Lung (tissue), 12 donors: ENCODE measurements around the gene DCAF7. TPM values are rescaled to one million over a fixed set of nuclear protein-coding genes. Genes with fewer than 3 reads are reported as not detected.
A peak's percentile ranks its signal among the peaks of the same experiment; 100 is the strongest.

Experiments used
- ATAC-seq: fragments of 200-7000 bp; cut with Tn5 transposase; one replicate; pipeline ENCODE4 v1.9.1; 2020; ENCODE audit warnings: moderate number of reproducible peaks; ENCODE audit not compliant: insufficient read depth, low FRiP score
- DNase-seq, 3 donors: peaks; one replicate each; pipeline ENCODE4 v3.0.0-alpha.2; 2013 to 2017
- H3K27ac ChIP-seq, 2 donors: one replicate each; pipeline ENCODE4 v1.5.1; 2013; ENCODE audit warnings: mild to moderate bottlenecking in 2 of 2, moderate library complexity in 2 of 2, control low read depth in 1 of 2, inconsistent platforms in 1 of 2, low read depth in 1 of 2, low read length in 1 of 2
- H3K27me3 ChIP-seq, 3 donors: one replicate each; pipeline ENCODE4 v1.5.1; 2013; ENCODE audit warnings: low read length in 2 of 3; ENCODE audit not compliant: control insufficient read depth in 3 of 3, insufficient read depth in 3 of 3
- H3K36me3 ChIP-seq, 4 donors: one replicate each; pipeline ENCODE4 v1.5.1; 2013; ENCODE audit warnings: low read length in 4 of 4, mild to moderate bottlenecking in 1 of 4, moderate library complexity in 1 of 4; ENCODE audit not compliant: control insufficient read depth in 4 of 4, insufficient read depth in 4 of 4
- H3K4me1 ChIP-seq, 5 donors: one replicate each; pipeline ENCODE4 v1.5.1; 2013; ENCODE audit warnings: low read length in 5 of 5, mild to moderate bottlenecking in 2 of 5, moderate library complexity in 1 of 5; ENCODE audit not compliant: control insufficient read depth in 5 of 5, insufficient read depth in 5 of 5
- H3K4me3 ChIP-seq: one replicate; pipeline ENCODE4 v1.5.1; 2013; ENCODE audit warnings: mild to moderate bottlenecking, control low read depth, moderate library complexity
- H3K9ac ChIP-seq, 2 donors: one replicate each; pipeline ENCODE4 v1.5.1; 2013; ENCODE audit warnings: low read length in 2 of 2, control low read depth in 1 of 2; ENCODE audit not compliant: insufficient read depth in 1 of 2
- H3K9me3 ChIP-seq, 4 donors: one replicate each; pipeline ENCODE4 v1.5.1; 2013; ENCODE audit warnings: low read length in 3 of 4, mild to moderate bottlenecking in 1 of 4, moderate library complexity in 1 of 4; ENCODE audit not compliant: control insufficient read depth in 4 of 4, insufficient read depth in 3 of 4
- CTCF ChIP-seq: IDR thresholded peaks from 2 replicates; pipeline ENCODE4 v1.5.1; 2012; ENCODE audit warnings: mild to moderate bottlenecking; ENCODE audit errors: control extremely low read depth, extremely low read depth
- WGBS, 2 donors: extraction: QIAGEN DNeasy Blood & Tissue Kit; methylation state at CpG; one replicate each; pipeline ENCODE4 v1.1.7; 2013; 5-methylcytosine and 5-hydroxymethylcytosine counted together
- polyA plus RNA-seq, 2 donors: library from polyadenylated mRNA; stranded (reverse); fragments of 200-250 nt; gene quantifications; one replicate each; pipeline ENCODE4 v1.2.1, GENCODE V29; 2013
- total RNA-seq, 2 donors: library from RNA; depleted of rRNA in 1 of 2; stranded (reverse); fragments of >200 nt in 1 of 2; gene quantifications; one replicate each; pipeline ENCODE4 v1.2.1, GENCODE V29; 2014 to 2021
- donor health status: control.
- donor health status: control.
- donor health status: Bipolar disorder and iron deficiency.
- donor health status: healthy.
- donor health status: DM: yes; HTN: yes; CAD: no.

The DCAF7 gene
- total and polyA plus RNA-seq, 4 donors = 21.7 to 76.6 (median 44.1) TPM

- Histone ChIP-seq H3K9ac (no peak overlapping the region), H3K4me1 (peaks cover 8 to 38% (median 18%) of the 10 kb centered on the region in 5 donors), H3K9me3 (no peaks in the 10 kb centered on the region), H3K36me3 (no peaks in the 10 kb centered on the region), H3K4me3 (no peak overlapping the region), H3K27me3 (no peaks in the 10 kb centered on the region), H3K27ac (peak overlapping the region in 1 of 2 donors; percentile 3)
- no peak for TF ChIP-seq CTCF
- ATAC-seq (no peak), DNase-seq (no peak)
- 28 to 65% methylated on average over 1 of the region's 1 CpG for WGBS, 2 donors
These were observed 74.2 kb downstream of the DCAF7 start for GRCh38 chr17:63624531-63624880.

DNA sequence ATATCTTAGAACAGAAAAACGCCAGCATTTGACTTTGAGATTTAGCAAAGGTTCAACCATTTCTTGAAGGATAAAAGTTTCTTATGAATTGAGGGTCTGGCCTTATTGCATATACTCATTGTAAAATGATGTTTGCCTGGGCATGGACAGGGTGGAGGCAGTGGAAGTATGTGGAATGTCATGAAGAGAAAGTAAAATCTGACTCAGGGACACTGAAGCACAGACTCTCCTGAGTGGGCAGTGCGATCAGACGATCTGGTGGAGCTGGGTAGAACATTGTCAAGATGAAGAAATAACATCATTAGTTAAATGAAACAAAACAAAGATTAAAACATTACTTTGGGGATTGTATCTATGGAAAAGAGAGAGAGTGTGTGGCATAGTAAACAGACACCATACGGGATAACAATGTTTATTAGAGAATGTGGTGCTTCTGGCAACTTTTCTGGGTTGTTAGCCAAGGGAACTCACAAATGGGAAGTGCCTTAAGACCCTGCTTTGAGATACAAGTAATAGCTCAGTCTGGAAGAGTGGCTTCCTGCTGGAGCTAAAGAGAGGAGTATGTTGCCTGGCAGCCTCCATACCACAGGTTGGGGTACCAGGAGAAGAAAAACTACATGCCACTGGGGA is 76.4 kb downstream of the DCAF7 start:
- Histone ChIP-seq H3K27me3 (no peaks in the 10 kb centered on the region), H3K9ac (peak overlapping the region in 1 of 2 donors; percentile 4), H3K36me3 (peaks cover 0 to 2% (median 0%) of the 10 kb centered on the region in 4 donors), H3K27ac (peak overlapping the region in 1 of 2 donors; percentile 72), H3K9me3 (no peaks in the 10 kb centered on the region), H3K4me3 (no peak overlapping the region), H3K4me1 (peaks cover 8 to 39% (median 18%) of the 10 kb centered on the region in 5 donors)
- ATAC-seq (no peak), DNase-seq (peak; percentile 36 to 88 (median 84))
- WGBS, 2 donors = 48 to 61% methylated on average over 4 of the region's 4 CpGs
- no peak for TF ChIP-seq CTCF

DNA sequence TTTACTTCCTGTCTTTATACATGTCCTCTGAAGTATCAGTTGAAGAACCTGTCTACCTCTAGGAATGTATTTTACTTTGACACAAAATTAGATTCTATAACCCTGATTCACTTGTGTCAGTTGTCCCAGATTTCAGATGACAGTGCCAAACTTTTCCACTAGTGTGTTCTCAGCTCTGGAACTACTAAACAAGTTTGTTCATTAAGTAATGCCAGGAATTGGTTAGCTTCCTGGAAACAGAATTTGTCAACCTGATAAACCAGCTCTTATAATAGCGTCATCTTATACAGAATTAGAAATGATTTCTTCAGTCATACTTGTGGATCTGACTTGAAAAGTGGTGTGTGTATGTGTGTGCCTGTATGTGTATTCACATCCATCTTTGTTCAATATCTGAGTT is 79.3 kb downstream of the DCAF7 start:
- Histone ChIP-seq H3K4me3 (no peak overlapping the region), H3K27ac (peak overlapping the region in 1 of 2 donors; percentile 67), H3K27me3 (no peaks in the 10 kb centered on the region), H3K9me3 (no peaks in the 10 kb centered on the region), H3K36me3 (peaks cover 0 to 11% (median 7%) of the 10 kb centered on the region in 4 donors), H3K9ac (no peak overlapping the region), H3K4me1 (peaks cover 8 to 34% (median 12%) of the 10 kb centered on the region in 5 donors)
- 54 to 63% methylated on average over 1 of the region's 1 CpG for WGBS, 2 donors
- ATAC-seq (no peak), DNase-seq (no peak)
- TF ChIP-seq CTCF = no peak

DNA sequence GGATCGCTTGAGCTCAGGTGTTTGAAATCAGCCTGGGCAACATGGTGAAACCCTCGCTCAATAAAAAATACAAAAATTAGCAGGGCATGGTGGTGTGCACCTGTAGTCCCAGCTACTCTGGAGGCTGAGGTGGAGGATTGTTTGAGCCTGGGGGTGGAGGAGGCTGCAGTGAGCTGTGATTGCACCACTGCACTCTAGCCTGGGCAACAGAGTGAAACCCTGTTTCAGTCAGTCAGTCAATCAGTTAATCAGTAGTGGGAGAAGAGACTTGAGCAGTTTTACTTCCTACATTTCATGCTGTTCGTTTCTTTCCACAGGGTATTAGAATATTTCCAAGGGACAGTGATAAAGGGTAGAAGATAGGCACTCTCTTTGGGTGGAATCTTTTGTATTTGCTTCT is 80.8 kb downstream of the DCAF7 start:
- H3K4me1 ChIP-seq = peaks cover 8 to 36% (median 10%) of the 10 kb centered on the region in 5 donors
- no peak for TF ChIP-seq CTCF
- ATAC-seq (no peak), DNase-seq (no peak)
- peak overlapping the region in 1 of 2 donors; percentile 68 for H3K27ac ChIP-seq
- H3K4me3 ChIP-seq = no peak overlapping the region
- H3K9ac ChIP-seq = no peak overlapping the region
- H3K36me3 ChIP-seq = peaks cover 4 to 11% (median 8%) of the 10 kb centered on the region in 4 donors
- H3K9me3 ChIP-seq = no peaks in the 10 kb centered on the region
- H3K27me3 ChIP-seq = no peaks in the 10 kb centered on the region
- WGBS, 2 donors = 81 to 88% methylated on average over 3 of the region's 3 CpGs
